Measurements from ENCODE around the gene PFKFB2. TPM values are rescaled to one million over a fixed set of nuclear protein-coding genes. Genes with fewer than 3 reads are reported as not detected.

The PFKFB2 gene
- 1 to 10 TPM; 3.1 to 3.5 TPM for total RNA-seq

- peak; percentile 83 for ATAC-seq
- intact Hi-C loops (cut with DNase I, micrococcal nuclease): loop anchor here (2.0 to 10.0 kb wide), 4 partner anchors 284 to 812 kb away; no protein-coding TSS in a partner anchor
- Mint-ChIP-seq H3K4me3 (peak within 1 kb of the TSS; percentile 99), H3K9me3 (ENCODE audit: low read depth) (no peaks in the 10 kb centered on the region), H3K36me3 (ENCODE audit: low read depth) (peaks cover 7% of the 10 kb centered on the region), H3K27ac (peak within 1 kb of the TSS; percentile 89), H3K4me1 (peaks cover 39% of the 10 kb centered on the region), H3K27me3 (no peaks in the 10 kb centered on the region)
- peak; percentile 96 for DNase-seq
- ChIA-PET CTCF (interaction anchor here (0.5 to 2.9 kb wide), 9 partner anchors 16 to 348 kb away, joined by 3 to 10 read pairs (median 3); partner anchors contain the start of genes C4BPB and FCMR), POLR2A (interaction anchor here (0.6 to 1.4 kb wide), 3 partner anchors 236 to 542 kb away, joined by 4 to 5 read pairs (median 4); no protein-coding TSS in a partner anchor)
These were observed at the start of gene PFKFB2 for GRCh38 chr1:207052911-207053769. Gene PFKFB2 (plus strand): TSS chr1:207053275. CDS start chr1:207054718, 1,443 bp downstream.

GRCh38 chr1:207004931-207005830 lies 47.9 kb upstream of the PFKFB2 start:
- CTCF ChIA-PET: interaction anchor here (0.6 to 2.4 kb wide), 22 partner anchors 10 to 451 kb away, joined by 3 to 17 read pairs (median 4); no protein-coding TSS in a partner anchor
- intact Hi-C loops (cut with DNase I, micrococcal nuclease): loop anchor here in 1 of 2 experiments (5.0 kb wide), 1 partner anchor 72 kb away; no protein-coding TSS in a partner anchor
- peak; percentile 64 for DNase-seq
- ATAC-seq: peak; percentile 57
- Mint-ChIP-seq H3K9me3 (ENCODE audit: low read depth) (no peaks in the 10 kb centered on the region), H3K36me3 (ENCODE audit: low read depth) (no peaks in the 10 kb centered on the region), H3K27ac (no peak overlapping the region), H3K4me3 (no peak overlapping the region), H3K27me3 (peaks cover 4% of the 10 kb centered on the region), H3K4me1 (peaks cover 2% of the 10 kb centered on the region)
- POLR2A ChIA-PET: no interaction called here

- no peaks in the 10 kb centered on the region for H3K9me3 Mint-ChIP-seq (ENCODE audit: low read depth)
These were observed 47.0 kb upstream of the PFKFB2 start for GRCh38 chr1:207006083-207006482.

GRCh38 chr1:207006914-207007313 lies 46.2 kb upstream of the PFKFB2 start:
- intact Hi-C loops (cut with DNase I, micrococcal nuclease): loop anchor here in 1 of 2 experiments (5.0 kb wide), 1 partner anchor 70 kb away; no protein-coding TSS in a partner anchor
- Mint-ChIP-seq H3K27ac (no peak overlapping the region), H3K9me3 (ENCODE audit: low read depth) (no peaks in the 10 kb centered on the region), H3K4me3 (no peak overlapping the region), H3K36me3 (ENCODE audit: low read depth) (no peaks in the 10 kb centered on the region), H3K27me3 (peaks cover 7% of the 10 kb centered on the region), H3K4me1 (peaks cover 2% of the 10 kb centered on the region)
- ChIA-PET CTCF (interaction anchor here (0.7 to 1.8 kb wide), 7 partner anchors 12 to 234 kb away, joined by 3 to 9 read pairs (median 3); no protein-coding TSS in a partner anchor), POLR2A (no interaction called here)
- DNase-seq: no peak
- no peak for ATAC-seq

More at GRCh38 chr1:207006083-207006482, 47.0 kb upstream of the PFKFB2 start:
- Mint-ChIP-seq H3K36me3 (ENCODE audit: low read depth) (no peaks in the 10 kb centered on the region), H3K4me3 (no peak overlapping the region), H3K27ac (no peak overlapping the region), H3K27me3 (peaks cover 6% of the 10 kb centered on the region), H3K4me1 (peaks cover 2% of the 10 kb centered on the region)
- ATAC-seq (no peak), DNase-seq (no peak)
- ChIA-PET POLR2A (no interaction called here), CTCF (interaction anchor here (0.6 to 2.4 kb wide), 14 partner anchors 12 to 384 kb away, joined by 3 to 17 read pairs (median 3); no protein-coding TSS in a partner anchor)
- intact Hi-C loops (cut with DNase I, micrococcal nuclease): loop anchor here in 1 of 2 experiments (5.0 kb wide), 1 partner anchor 71 kb away; no protein-coding TSS in a partner anchor

GRCh38 chr1:207007352-207008033 lies 45.6 kb upstream of the PFKFB2 start:
- POLR2A ChIA-PET: no interaction called here
- Mint-ChIP-seq H3K27ac (no peak overlapping the region), H3K27me3 (peaks cover 9% of the 10 kb centered on the region), H3K9me3 (ENCODE audit: low read depth) (no peaks in the 10 kb centered on the region), H3K36me3 (ENCODE audit: low read depth) (no peaks in the 10 kb centered on the region), H3K4me1 (peaks cover 2% of the 10 kb centered on the region), H3K4me3 (no peak overlapping the region)
- CTCF ChIA-PET: interaction anchor here (0.6 to 1.2 kb wide), 3 partner anchors 74 to 447 kb away, joined by 3 read pairs; partner anchors contain the start of gene CR2
- intact Hi-C loops (cut with DNase I, micrococcal nuclease): loop anchor here in 1 of 2 experiments (5.0 kb wide), 1 partner anchor 70 kb away; no protein-coding TSS in a partner anchor
- DNase-seq (no peak), ATAC-seq (no peak)

- DNase-seq (no peak), ATAC-seq (no peak)
- Mint-ChIP-seq H3K4me1 (peaks cover 2% of the 10 kb centered on the region), H3K27ac (no peak overlapping the region), H3K36me3 (ENCODE audit: low read depth) (no peaks in the 10 kb centered on the region), H3K4me3 (no peak overlapping the region), H3K9me3 (ENCODE audit: low read depth) (no peaks in the 10 kb centered on the region), H3K27me3 (peaks cover 14% of the 10 kb centered on the region)
- intact Hi-C loops (cut with DNase I, micrococcal nuclease): loop anchor here in 1 of 2 experiments (5.0 kb wide), 1 partner anchor 68 kb away; no protein-coding TSS in a partner anchor
- POLR2A ChIA-PET: no interaction called here
- CTCF ChIA-PET: interaction anchor here (1.1 kb wide), 1 partner anchor 41 kb away, joined by 3 read pairs; no protein-coding TSS in a partner anchor
These were observed 43.8 kb upstream of the PFKFB2 start for GRCh38 chr1:207009182-207009850.

GRCh38 chr1:207009945-207010344 lies 43.1 kb upstream of the PFKFB2 start:
- H3K36me3 Mint-ChIP-seq (ENCODE audit: low read depth): no peaks in the 10 kb centered on the region
- H3K9me3 Mint-ChIP-seq (ENCODE audit: low read depth): no peaks in the 10 kb centered on the region
- no peak overlapping the region for H3K27ac Mint-ChIP-seq
- H3K4me3 Mint-ChIP-seq: no peak overlapping the region
- CTCF ChIA-PET: interaction anchor here (1.1 kb wide), 1 partner anchor 40 kb away, joined by 3 read pairs; no protein-coding TSS in a partner anchor
- intact Hi-C loops (cut with DNase I, micrococcal nuclease): loop anchor here in 1 of 2 experiments (5.0 kb wide), 1 partner anchor 67 kb away; no protein-coding TSS in a partner anchor
- DNase-seq: no peak
- H3K27me3 Mint-ChIP-seq: peaks cover 14% of the 10 kb centered on the region
- POLR2A ChIA-PET: no interaction called here
- ATAC-seq: no peak
- no peaks in the 10 kb centered on the region for H3K4me1 Mint-ChIP-seq

GRCh38 chr1:207010726-207011125 lies 42.3 kb upstream of the PFKFB2 start:
- no peaks in the 10 kb centered on the region for H3K4me1 Mint-ChIP-seq
- ChIA-PET POLR2A (no interaction called here), CTCF (interaction anchor here (0.6 to 1.2 kb wide), 2 partner anchors 11 to 20 kb away, joined by 3 read pairs; no protein-coding TSS in a partner anchor)
- H3K36me3 Mint-ChIP-seq (ENCODE audit: low read depth): no peaks in the 10 kb centered on the region
- ATAC-seq: no peak
- peaks cover 12% of the 10 kb centered on the region for H3K27me3 Mint-ChIP-seq
- H3K9me3 Mint-ChIP-seq (ENCODE audit: low read depth): no peaks in the 10 kb centered on the region
- no peak for DNase-seq
- no peak overlapping the region for H3K4me3 Mint-ChIP-seq
- intact Hi-C loops (cut with DNase I, micrococcal nuclease): no loop called here
- H3K27ac Mint-ChIP-seq: no peak overlapping the region

- ChIA-PET POLR2A (no interaction called here), CTCF (interaction anchor here (0.9 to 1.1 kb wide), 3 partner anchors 8 to 355 kb away, joined by 3 to 4 read pairs (median 4); no protein-coding TSS in a partner anchor)
- intact Hi-C loops (cut with DNase I, micrococcal nuclease): no loop called here
- Mint-ChIP-seq H3K36me3 (ENCODE audit: low read depth) (no peaks in the 10 kb centered on the region), H3K27ac (no peak overlapping the region), H3K4me1 (peaks cover 4% of the 10 kb centered on the region), H3K9me3 (ENCODE audit: low read depth) (no peaks in the 10 kb centered on the region), H3K27me3 (peaks cover 10% of the 10 kb centered on the region), H3K4me3 (no peak overlapping the region)
- ATAC-seq: no peak
- no peak for DNase-seq
These were observed 39.6 kb upstream of the PFKFB2 start for GRCh38 chr1:207013321-207014085.
